Stimulated activated CD4-positive, alpha-beta T cell treated with anti-CD3 and anti-CD28 coated beads, Interleukin-4, amount 100 ng/mL, for 24 hours (primary cell): ENCODE measurements around the gene IRF8.
"Not testable (repeated sequence)": the region's sequence is repeated elsewhere in the genome, so short reads cannot be mapped to it uniquely, and the experiment has no call there.

ENCODE experiments used
- DNase-seq: peaks from one replicate; pipeline ENCODE4 v3.0.0-alpha.2; 2020

IRF8 gene

DNA sequence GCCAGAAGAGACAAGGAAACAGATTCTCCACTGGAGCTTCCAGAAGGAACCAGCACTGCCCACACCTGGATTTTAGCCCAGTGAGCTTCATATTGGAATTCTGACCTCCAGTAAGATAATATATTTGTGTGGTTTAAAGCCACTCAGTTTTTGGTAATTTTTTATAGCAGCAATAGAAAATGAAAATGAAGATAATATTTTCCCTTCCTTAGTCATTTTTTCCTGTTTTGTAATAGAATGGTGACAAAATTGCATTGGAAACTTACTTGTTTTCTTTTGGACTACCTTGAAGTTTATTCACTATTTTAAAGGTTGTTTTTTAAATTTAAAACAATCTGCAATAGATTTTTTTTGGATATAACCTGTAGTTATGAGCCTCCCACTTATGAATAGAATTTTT, 29.8 kb upstream of the IRF8 start:
- no peak for DNase-seq

DNA sequence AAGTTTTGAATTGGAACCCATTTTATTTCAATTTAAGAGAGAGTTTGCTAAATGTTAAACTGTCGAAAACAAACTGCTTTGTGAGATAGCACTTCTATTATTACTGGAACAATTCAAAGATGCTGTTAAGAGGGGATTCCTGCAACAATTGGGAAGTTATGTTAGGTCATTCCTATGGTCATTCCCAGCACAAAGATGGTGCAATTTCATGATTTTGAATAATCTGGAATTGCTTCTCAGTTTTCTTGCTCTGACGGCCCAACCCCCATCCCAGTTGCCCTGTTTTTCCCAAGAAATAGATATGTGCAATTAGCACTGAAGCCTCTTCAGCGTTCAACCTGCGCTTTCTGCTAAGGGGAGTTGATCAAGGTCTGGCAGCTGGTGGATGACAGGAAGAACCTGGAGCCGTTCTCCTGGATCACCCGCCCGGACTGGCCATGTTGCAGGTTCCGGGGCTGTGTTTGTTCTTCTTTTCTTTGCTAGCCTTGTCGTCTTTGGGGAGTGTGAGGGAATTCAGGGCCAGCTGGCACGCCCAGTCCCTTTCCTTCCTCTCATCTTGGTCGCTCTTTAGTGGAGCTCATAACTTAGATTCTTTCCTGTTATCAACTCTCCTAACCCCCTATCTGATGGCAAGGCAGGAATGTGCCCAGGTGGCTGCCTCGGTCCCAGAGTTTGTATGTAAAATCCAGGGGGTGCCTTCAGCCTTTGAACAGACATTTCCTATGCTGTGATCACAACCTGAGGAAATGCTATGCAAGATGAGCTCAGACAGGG, 29.0 kb upstream of the IRF8 start:
- DNase-seq: no peak

GRCh38 chr16:85871756-85872155, 27.2 kb upstream of the IRF8 start:
- no peak for DNase-seq

GRCh38 chr16:85872734-85873133, 26.2 kb upstream of the IRF8 start:
- DNase-seq: no peak

GRCh38 chr16:85873153-85873552, 25.8 kb upstream of the IRF8 start:
- no peak for DNase-seq

DNA sequence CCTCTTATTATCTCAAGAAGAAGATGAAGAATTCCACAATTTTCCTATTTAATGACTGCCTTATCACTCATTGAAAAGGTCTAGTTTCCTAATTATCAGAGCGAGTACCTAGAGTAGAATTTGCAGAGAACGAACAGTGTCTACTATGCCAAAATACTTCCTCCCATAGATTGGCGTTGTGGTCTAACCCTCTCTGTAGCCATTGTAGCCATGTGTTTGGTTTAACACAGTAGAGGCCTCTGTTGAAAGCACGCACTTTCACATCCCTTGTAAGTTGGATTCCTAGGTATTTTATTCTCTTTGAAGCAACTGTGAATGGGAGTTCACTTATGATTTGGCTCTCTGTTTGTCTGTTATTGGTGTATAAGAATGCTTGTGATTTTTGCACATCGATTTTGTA, 24.9 kb upstream of the IRF8 start:
- DNase-seq: not testable (repeated sequence)

- no peak for DNase-seq
Observed at GRCh38 chr16:85878407-85878806, 20.6 kb upstream of the IRF8 start.

GRCh38 chr16:85878875-85879274, 20.1 kb upstream of the IRF8 start:
- DNase-seq: no peak

DNA sequence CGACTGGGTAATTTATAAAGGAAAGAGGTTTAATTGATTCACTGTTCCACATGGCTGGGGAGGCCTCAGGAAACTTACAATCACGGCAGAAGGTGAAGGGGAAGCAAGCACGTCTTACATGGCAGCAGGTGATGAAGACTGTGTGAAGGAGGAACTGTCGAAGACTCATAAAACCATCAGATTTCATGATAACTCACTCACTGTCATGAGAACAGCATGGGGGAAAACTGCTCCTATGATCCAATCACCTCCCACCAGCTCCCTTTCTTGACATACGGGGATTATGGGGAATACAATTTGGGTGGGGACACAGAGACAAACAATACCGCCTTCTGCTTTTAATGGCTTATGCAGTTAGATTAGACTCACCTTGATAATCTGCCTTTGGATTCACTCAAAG, 19.4 kb upstream of the IRF8 start:
- no peak for DNase-seq

- no peak for DNase-seq
Observed at GRCh38 chr16:85879975-85880831, 18.8 kb upstream of the IRF8 start.

DNA sequence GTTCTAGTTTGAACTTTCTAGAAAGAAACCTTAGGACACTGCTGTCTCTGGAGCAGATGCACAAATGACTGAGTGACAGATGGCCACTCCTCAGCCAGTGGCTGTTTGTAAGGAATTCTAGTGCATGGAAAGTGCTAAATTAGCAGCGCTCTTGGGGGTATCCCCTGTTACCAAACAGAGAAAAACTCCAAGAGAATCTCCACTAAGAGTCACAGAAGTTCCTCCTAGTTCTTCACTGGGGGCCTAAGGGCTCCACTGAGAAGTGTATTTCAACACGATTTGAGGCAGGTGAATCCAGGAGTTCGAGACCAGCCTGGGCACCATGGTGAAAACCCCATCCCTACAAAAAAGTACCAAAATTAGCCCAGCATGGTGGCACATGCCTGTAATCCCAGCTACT, 18.1 kb upstream of the IRF8 start:
- no peak for DNase-seq

DNA sequence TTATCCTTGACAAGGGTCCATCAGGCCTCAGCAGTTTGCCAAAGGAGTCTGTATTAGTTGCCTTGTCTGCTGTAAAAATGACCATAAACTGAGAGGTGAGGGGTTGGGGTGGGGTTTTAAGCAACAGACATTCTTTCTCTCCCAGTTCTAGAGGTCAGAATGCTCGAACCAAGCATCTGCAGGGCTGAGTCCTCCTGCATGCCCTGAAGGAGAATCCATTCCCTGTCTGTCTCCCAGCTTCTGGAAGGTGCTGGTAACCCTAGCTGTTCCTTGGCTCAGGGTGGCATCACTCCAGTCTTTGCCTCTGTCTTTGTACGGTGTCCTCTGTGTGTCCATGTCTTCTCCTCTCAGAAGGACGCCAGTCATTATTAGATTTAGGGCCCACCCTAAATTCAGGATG, 17.5 kb upstream of the IRF8 start:
- no peak for DNase-seq

DNA sequence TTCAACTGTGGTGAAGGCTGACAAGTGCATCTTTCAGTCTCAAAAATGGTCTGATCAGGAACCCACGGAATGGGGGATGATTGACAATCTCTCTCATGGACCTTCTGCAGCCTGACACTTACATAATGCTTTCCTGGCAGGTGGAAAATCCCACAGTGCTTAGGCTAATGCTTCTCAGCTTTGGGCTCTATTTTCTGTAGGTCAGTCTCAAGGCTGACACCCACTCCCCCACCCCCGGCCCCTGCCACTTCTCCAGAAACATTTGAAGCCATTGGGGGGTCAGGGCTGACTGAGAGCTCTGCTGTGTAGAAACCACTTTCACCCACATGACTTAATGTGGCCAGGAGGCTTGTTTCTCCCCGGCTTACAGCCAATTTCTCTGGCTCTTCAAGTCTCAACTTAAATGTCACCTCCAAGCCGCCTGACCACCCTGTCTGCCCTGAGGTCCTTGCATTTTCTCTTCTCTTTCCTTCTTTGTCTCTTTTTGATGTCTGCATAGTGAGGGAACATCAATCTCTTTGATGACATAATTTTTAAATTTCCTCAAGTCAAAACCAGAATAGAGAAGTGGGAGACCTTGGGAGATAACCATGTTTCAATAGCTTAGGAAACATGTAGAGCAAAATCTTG, 16.7 kb upstream of the IRF8 start:
- no peak for DNase-seq

DNA sequence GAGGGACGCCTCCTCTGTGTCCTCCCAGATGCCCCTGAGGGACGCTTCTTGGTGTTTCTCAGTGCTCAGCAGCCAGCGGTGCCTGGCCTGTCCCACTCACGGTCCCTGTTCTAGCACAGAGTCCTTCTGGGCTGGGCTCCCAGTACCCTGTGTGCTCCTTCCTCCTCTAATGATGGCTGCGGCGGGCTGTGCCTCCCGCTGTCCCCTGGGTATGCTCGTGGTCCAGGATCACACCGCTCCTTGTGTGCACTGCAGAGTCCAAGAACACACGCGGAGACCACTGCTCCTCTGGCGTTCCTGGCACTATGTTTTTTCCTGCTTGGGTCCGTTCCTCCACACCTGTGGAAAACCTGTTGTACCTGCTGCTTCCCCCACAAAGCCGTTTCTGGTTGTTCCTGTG, 15.1 kb upstream of the IRF8 start:
- DNase-seq: no peak

GRCh38 chr16:85884808-85885463, 14.0 kb upstream of the IRF8 start:
- no peak for DNase-seq

DNA sequence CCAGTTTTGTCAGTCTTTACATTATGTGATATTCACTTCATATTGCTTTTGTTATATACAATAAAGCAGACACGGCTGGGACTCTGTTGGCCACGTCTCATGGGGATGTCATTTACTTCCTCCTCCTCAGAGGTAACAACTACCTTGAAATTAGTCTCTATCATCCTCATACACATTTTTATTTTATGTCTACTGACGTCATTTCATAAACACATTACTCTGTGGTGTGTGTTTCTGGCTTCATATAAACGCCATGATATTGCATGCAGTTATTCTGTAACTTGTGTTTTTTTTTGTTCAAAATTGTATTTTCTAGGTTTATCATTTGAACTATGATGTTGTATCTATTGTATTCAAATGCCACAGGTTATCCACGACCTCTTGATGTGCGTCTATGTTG, 13.4 kb upstream of the IRF8 start:
- no peak for DNase-seq

DNA sequence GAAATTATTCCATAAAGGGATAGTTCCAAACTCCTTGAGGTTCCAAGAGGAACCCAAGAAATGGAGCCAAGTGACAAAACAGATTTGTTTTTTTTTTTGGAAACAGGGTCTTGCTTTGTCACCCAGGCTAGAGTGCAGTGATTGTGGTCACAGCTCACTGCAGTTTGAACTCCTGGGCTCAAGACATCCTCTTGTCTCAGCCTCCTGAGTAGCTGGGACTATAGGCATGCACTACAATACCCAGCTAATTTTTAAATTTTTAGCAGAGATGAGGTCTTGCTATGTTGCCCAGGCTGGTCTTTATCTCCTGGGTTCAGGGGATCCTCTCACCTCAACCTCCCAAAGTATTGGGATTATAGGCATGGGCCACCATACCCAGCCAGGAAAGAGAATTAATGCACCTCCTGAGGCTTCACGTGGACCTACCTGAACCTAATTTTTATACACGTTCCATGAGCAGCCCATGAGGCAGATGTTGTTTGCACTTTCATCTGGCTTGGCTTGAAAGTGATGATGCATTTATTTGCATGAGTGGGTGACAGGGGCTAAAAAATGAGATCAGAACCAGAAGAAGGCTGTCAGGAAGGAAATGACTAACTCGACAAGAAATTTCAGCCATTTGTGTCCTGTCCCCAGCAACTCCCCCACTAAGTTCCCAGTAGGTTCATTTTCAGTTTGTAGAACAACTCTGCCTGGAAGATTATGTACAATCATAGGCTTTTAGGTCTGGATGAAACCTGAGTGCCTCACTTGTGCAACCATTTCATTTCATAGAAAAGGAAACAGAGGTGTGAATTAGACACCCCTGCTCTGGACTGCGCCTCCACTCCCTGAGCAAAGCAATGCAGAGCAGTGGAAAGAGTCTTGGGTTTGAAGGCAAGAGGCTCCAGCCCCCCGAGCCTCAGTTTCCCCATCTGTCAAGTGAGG, 10.3 kb upstream of the IRF8 start:
- DNase-seq: peak; percentile 58

DNA sequence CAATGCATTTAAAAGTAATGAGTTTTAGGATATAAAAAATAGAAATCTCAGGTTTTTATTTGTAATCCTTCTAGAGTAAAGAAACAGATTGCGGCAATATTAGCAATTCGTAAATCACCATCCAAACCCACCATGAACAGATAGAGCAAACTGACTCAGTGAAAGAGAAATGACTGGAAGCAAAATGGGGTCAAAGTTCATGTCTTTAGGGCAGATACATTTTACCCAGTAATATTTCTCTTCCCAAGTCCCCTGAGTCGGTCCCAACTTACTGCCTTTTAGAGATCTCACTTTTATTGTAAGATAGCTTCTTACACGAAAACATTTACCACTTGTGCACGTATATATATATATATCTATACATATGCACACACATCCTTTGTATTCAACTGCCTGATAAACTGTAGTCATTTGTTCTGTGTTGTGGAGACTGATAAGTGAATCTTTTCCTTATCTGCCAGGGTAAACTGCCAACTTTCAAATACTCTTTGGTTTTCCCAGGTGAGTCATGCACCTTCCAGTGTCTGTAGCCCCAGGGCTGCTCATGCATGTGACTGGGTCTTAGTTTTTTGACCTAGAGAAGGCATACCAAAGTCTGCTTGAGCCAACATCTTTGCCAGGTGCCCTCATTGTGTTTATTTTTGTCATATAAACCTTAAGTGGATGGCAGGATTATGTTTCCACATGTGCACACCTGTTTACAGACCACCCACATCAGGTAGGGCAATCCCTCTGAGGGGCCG, 7.8 kb upstream of the IRF8 start:
- no peak for DNase-seq

DNA sequence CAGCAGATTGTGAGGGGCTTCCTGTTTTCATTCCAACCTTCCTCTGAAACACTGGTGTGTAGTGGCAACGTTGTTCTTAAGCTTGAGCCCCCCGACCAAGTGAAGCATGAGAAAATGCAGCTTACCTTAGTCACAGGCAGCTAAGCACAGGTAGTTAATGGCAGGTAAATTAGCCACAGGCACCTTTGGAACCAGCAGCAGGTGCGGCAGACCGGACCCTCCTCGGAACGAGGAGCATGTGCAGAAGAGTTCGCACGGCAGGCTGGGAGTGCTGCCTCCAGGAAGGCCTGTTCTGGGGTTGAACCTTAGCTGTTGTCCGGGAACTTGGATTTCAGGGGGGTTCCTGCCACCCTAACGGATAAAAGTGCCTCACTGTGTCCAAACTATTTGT, 7.2 kb upstream of the IRF8 start:
- no peak for DNase-seq

GRCh38 chr16:85892760-85893159, 6.2 kb upstream of the IRF8 start:
- DNase-seq: no peak

GRCh38 chr16:85894266-85894665, 4.7 kb upstream of the IRF8 start:
- DNase-seq: no peak

DNA sequence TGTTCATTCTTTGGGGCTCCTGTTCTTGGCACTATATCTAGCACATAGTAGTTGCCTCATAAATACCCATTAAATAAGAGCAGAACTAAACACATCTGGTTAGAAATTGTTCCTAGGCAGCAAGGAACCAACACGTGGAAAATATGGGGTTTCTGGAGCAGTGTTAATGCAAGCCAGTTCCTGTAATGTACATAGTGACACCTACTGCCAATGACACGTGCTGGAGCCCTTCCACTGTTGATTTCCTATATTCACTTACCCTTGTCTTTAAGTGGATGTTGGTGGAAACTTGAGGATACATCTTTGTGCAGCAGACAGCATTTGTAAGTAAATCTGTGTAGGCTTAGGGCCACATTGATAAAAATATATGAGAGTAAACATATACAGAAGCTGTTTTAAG, 1.6 kb upstream of the IRF8 start:
- no peak for DNase-seq
